ENCODE measurements around the gene TXLNB. TPM values are rescaled to one million over a fixed set of nuclear protein-coding genes. Genes with fewer than 3 reads are reported as not detected.

The TXLNB gene
- 1 to 10 TPM in 1 of 2 donors, under 1 TPM in 1; 0.32 to 1.2 TPM for total RNA-seq

DNA sequence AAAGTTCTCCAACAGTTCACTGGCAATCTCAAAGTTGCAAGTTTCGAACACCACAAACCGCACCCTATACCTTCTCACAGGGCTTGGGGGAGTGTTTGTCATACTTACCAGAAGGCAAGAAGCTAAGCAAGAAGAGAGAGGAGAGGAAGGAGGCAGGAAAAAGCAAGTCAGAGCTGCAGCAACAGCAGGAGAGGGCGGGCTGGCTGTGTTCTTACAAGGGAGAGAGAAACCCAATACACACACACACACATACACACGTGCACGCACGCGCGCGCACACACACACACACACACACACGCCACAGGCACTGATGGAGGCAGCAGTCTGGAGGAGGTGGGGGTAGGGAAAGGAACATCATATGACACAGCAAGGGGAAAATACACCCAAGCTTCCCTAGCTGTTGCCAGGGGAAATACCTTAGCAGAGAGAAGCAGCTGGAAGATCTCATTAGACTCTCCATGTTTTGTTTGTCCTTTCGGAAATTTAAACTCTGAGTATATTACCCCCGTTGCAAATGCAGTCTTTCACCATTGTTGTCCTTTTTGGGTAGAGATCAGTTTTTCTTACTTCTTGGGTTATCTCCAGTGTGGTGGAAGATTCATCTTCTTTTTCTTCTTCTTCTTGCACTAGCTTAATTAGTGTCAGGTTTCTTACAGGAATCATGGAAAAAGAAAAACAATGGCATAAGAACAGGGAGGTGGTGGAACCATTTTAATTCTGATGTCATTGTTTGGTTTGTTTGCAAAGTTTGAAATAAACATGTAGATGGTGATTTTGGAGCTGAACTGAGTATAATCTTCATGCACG lies at the start of gene TXLNB:
Gene TXLNB (minus strand): TSS at position 186 of the 807 bp plus-strand sequence. CDS start 3,099 bp downstream, outside the sequence.
- Histone ChIP-seq H3K36me3 (no peaks in the 10 kb centered on the region), H3K9me3 (no peaks in the 10 kb centered on the region), H3K27ac (peak within 1 kb of the TSS; percentile 20 to 38), H3K4me3 (no peak within 1 kb of the TSS), H3K4me1 (replicated peaks) (no peaks in the 10 kb centered on the region), H3K27me3 (replicated peaks; ENCODE audit: insufficient read depth) (no peaks in the 10 kb centered on the region)
- peak; percentile 28 for TF ChIP-seq POLR2AphosphoS5 (IDR thresholded peaks at IDR 0.05)
- TF ChIP-seq POLR2A (IDR thresholded peaks at IDR 0.05), result no peak
- peak in 1 of 4 experiments; percentile 8 for TF ChIP-seq CTCF (IDR thresholded peaks at IDR 0.05)
- 20% methylated on average over 13 of the region's 13 CpGs for WGBS
- intact Hi-C loops (cut with DNase I), result no loop called here
- peak; percentile 33 for DNase-seq (ENCODE audit: low spot score)

- H3K27ac ChIP-seq, result no peak overlapping the region
- 89% methylated on average over 2 of the region's 2 CpGs for WGBS
- no peak overlapping the region for H3K4me3 ChIP-seq
- H3K27me3 ChIP-seq (replicated peaks; ENCODE audit: insufficient read depth), result no peaks in the 10 kb centered on the region
- no peaks in the 10 kb centered on the region for H3K36me3 ChIP-seq
- H3K4me1 ChIP-seq (replicated peaks), result no peaks in the 10 kb centered on the region
- DNase-seq (ENCODE audit: low spot score), result no peak
- intact Hi-C loops (cut with DNase I), result no loop called here
- TF ChIP-seq CTCF (IDR thresholded peaks at IDR 0.05) (no peak), POLR2AphosphoS5 (IDR thresholded peaks at IDR 0.05) (no peak), POLR2A (IDR thresholded peaks at IDR 0.05) (no peak)
- H3K9me3 ChIP-seq, result no peaks in the 10 kb centered on the region
Observed at GRCh38 chr6:139341060-139341459, 49.3 kb upstream of the TXLNB start.

GRCh38 chr6:139338795-139339194 lies 47.0 kb upstream of the TXLNB start:
- no peak overlapping the region for H3K4me3 ChIP-seq
- H3K36me3 ChIP-seq, result no peaks in the 10 kb centered on the region
- H3K4me1 ChIP-seq (replicated peaks), result no peaks in the 10 kb centered on the region
- intact Hi-C loops (cut with DNase I), result no loop called here
- no peak for DNase-seq (ENCODE audit: low spot score)
- H3K27me3 ChIP-seq (replicated peaks; ENCODE audit: insufficient read depth), result no peaks in the 10 kb centered on the region
- H3K27ac ChIP-seq, result no peak overlapping the region
- 73% methylated on average over 9 of the region's 9 CpGs for WGBS
- H3K9me3 ChIP-seq, result no peaks in the 10 kb centered on the region
- TF ChIP-seq POLR2AphosphoS5 (IDR thresholded peaks at IDR 0.05) (no peak), CTCF (IDR thresholded peaks at IDR 0.05) (no peak), POLR2A (IDR thresholded peaks at IDR 0.05) (no peak)

DNA sequence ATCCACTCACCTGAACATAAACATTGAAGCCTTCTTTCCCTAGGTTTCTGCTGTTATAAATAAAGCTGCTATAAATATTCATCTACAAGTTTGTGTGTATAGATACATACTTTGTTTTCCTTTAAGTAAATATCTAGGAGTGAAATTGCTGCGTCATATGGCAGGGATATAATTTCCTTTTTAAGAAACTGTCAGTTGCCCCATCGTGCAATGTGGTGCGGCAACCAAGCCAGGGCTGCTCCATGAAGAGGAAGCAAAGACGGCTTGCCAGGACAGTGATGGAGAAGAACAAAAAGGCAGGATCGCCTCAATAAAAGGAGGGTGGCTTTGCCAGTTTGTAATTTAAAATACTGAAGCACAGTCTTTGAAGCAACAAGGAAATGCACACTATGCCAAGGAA lies 46.0 kb upstream of the TXLNB start:
- intact Hi-C loops (cut with DNase I), result no loop called here
- H3K27ac ChIP-seq, result no peak overlapping the region
- no peaks in the 10 kb centered on the region for H3K36me3 ChIP-seq
- WGBS, result 40% methylated on average over 5 of the region's 5 CpGs
- H3K4me1 ChIP-seq (replicated peaks), result no peaks in the 10 kb centered on the region
- H3K9me3 ChIP-seq, result no peaks in the 10 kb centered on the region
- TF ChIP-seq POLR2AphosphoS5 (IDR thresholded peaks at IDR 0.05) (peak; percentile 12), POLR2A (IDR thresholded peaks at IDR 0.05) (no peak), CTCF (IDR thresholded peaks at IDR 0.05) (no peak)
- no peaks in the 10 kb centered on the region for H3K27me3 ChIP-seq (replicated peaks; ENCODE audit: insufficient read depth)
- no peak overlapping the region for H3K4me3 ChIP-seq
- DNase-seq (ENCODE audit: low spot score), result no peak

DNA sequence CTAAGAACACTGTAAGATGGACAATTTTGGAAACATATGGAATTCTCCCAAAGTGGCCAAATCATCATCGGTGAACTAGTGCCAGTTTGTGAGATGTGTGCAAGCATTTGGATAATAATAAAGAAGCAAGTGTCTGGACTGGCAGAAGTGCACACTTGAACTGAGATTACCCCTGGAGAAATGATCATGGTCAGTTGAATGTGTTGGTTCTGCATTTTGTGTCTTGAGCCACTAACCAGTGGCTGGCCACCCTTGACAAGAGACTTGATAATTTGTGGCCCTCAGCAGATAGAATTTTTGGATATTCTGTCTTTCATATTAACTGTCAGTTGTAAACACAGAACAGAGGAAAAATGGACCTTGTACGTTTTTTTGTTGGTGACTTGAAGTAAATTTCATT lies 45.2 kb upstream of the TXLNB start:
- H3K36me3 ChIP-seq, result no peaks in the 10 kb centered on the region
- WGBS, result 42% methylated on average over 2 of the region's 2 CpGs
- no peaks in the 10 kb centered on the region for H3K27me3 ChIP-seq (replicated peaks; ENCODE audit: insufficient read depth)
- intact Hi-C loops (cut with DNase I), result no loop called here
- TF ChIP-seq CTCF (IDR thresholded peaks at IDR 0.05) (no peak), POLR2AphosphoS5 (IDR thresholded peaks at IDR 0.05) (no peak), POLR2A (IDR thresholded peaks at IDR 0.05) (no peak)
- H3K9me3 ChIP-seq, result no peaks in the 10 kb centered on the region
- no peak for DNase-seq (ENCODE audit: low spot score)
- H3K27ac ChIP-seq, result peak overlapping the region in 1 of 2 donors; percentile 1
- no peak overlapping the region for H3K4me3 ChIP-seq
- H3K4me1 ChIP-seq (replicated peaks), result no peaks in the 10 kb centered on the region

Data from prostate gland (tissue), 2 donors.